MM.1S (cell line): ENCODE measurements around the gene TMEM259.

Experiments
- CTCF ChIP-seq: fragments of 300-600 bp; sonication (generic); IDR thresholded peaks from 2 replicates; pipeline ENCODE4 v1.5.1; 2016; ENCODE audit warnings: antibody characterized with exemption, low read length, mixed read lengths
- EZH2 ChIP-seq: fragments of 300-600 bp; sonication (generic); optimal IDR thresholded peaks from 2 replicates; pipeline ENCODE3; 2017; ENCODE audit warnings: low read depth, mild to moderate bottlenecking, antibody characterized with exemption, low read length, mixed read lengths

DNA sequence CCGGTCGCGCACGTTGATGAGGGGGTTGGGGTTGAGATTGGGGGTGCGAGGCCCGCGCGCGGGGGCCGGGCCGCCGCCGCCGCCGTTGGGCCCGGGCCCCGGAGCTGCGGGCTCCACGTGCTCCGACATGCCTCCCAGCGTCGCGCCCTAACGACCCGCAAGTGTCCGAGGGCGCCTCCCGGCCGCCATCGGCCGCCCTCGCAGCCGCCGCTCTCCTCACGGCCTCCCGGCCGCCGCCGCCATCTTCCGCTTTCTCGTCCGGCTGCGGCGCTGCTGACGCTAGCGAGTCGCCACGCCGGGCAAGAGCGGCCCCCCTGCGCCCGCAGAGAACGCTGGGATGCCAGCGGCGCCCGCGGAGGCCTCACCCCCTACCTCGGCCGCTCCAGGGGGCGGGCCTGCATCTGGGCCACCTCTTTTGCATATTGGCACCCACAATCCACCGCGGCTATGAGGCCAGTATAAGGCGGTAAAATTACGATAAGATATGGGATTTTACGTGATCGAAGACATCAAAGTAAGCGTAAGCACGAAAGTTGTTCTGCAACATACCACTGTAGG, at the start of gene TMEM259:
- no peak for TF ChIP-seq CTCF
- no peak for TF ChIP-seq EZH2
